ENCODE measurements around the gene GOLGA8N.
"Not testable (repeated sequence)": the region's sequence is repeated elsewhere in the genome, so short reads cannot be mapped to it uniquely, and the experiment has no call there.

GOLGA8N gene

GRCh38 chr15:32593151-32593550 lies at the start of gene GOLGA8N:
Gene GOLGA8N, plus strand, starts transcription at chr15:32593456.
- not testable (repeated sequence) for DNase-seq (ENCODE audit: low spot score)

GRCh38 chr15:32543456-32543855 lies 49.8 kb upstream of the GOLGA8N start:
- DNase-seq (ENCODE audit: low spot score), result not testable (repeated sequence)

- not testable (repeated sequence) for DNase-seq (ENCODE audit: low spot score)
These were observed 48.1 kb upstream of the GOLGA8N start for GRCh38 chr15:32545129-32545528.

GRCh38 chr15:32554587-32554986 lies 38.7 kb upstream of the GOLGA8N start:
- not testable (repeated sequence) for DNase-seq (ENCODE audit: low spot score)

GRCh38 chr15:32562198-32562597 lies 31.1 kb upstream of the GOLGA8N start:
- DNase-seq (ENCODE audit: low spot score), result not testable (repeated sequence)

- DNase-seq (ENCODE audit: low spot score), result not testable (repeated sequence)
These were observed 24.3 kb upstream of the GOLGA8N start for GRCh38 chr15:32568988-32569387.

GRCh38 chr15:32578482-32578881 lies 14.8 kb upstream of the GOLGA8N start:
- not testable (repeated sequence) for DNase-seq (ENCODE audit: low spot score)

GRCh38 chr15:32585844-32586243 lies 7.4 kb upstream of the GOLGA8N start:
- not testable (repeated sequence) for DNase-seq (ENCODE audit: low spot score)

GRCh38 chr15:32609518-32609917 lies 16.3 kb downstream of the GOLGA8N start:
- DNase-seq (ENCODE audit: low spot score), result not testable (repeated sequence)

GRCh38 chr15:32610719-32611118 lies 17.5 kb downstream of the GOLGA8N start:
- not testable (repeated sequence) for DNase-seq (ENCODE audit: low spot score)

- DNase-seq (ENCODE audit: low spot score), result not testable (repeated sequence)
These were observed 21.4 kb downstream of the GOLGA8N start for GRCh38 chr15:32614712-32615050.

GRCh38 chr15:32615051-32615870 lies 22.0 kb downstream of the GOLGA8N start, which contains the start of gene ARHGAP11A:
Gene ARHGAP11A, plus strand, starts transcription at chr15:32615504. Its CDS starts 708 bp downstream, at chr15:32616212.
- peak; percentile 35 for DNase-seq (ENCODE audit: low spot score)

- DNase-seq (ENCODE audit: low spot score), result not testable (repeated sequence)
These were observed 22.7 kb downstream of the GOLGA8N start for GRCh38 chr15:32615871-32616426.

GRCh38 chr15:32636410-32636809 lies 43.2 kb downstream of the GOLGA8N start:
- no peak for DNase-seq (ENCODE audit: low spot score)

- DNase-seq (ENCODE audit: low spot score), result no peak
These were observed 43.8 kb downstream of the GOLGA8N start for GRCh38 chr15:32636908-32637567.

- no peak for DNase-seq (ENCODE audit: low spot score)
These were observed 44.4 kb downstream of the GOLGA8N start for GRCh38 chr15:32637704-32638103.

GRCh38 chr15:32641517-32642059 lies 48.3 kb downstream of the GOLGA8N start, which contains the start of gene SCG5:
Gene SCG5, plus strand, starts transcription at chr15:32641710. Its CDS starts 1,883 bp downstream, at chr15:32643593.
- DNase-seq (ENCODE audit: low spot score), result no peak

- DNase-seq (ENCODE audit: low spot score), result no peak
These were observed 49.6 kb downstream of the GOLGA8N start for GRCh38 chr15:32642667-32643435.

- DNase-seq (ENCODE audit: low spot score), result no peak
These were observed 50.7 kb downstream of the GOLGA8N start for GRCh38 chr15:32643907-32644445.

GRCh38 chr15:32646291-32646690 lies 53.0 kb downstream of the GOLGA8N start:
- no peak for DNase-seq (ENCODE audit: low spot score)

- DNase-seq (ENCODE audit: low spot score), result peak; percentile 50
These were observed 56.1 kb downstream of the GOLGA8N start for GRCh38 chr15:32649342-32649741.
